Measurements from ENCODE around the gene NKX2-2.

- TF ChIP-seq POLR2A (IDR thresholded peaks at IDR 0.05; ENCODE audit: low read length) (no peak), GATA1 (IDR thresholded peaks at IDR 0.05; ENCODE audit: low read depth, low read length) (no peak)
Measured at GRCh38 chr20:21503345-21503744, 10.5 kb downstream of the NKX2-2 start.
